ENCODE results near the gene TMEM236. TPM values are rescaled to one million over a fixed set of nuclear protein-coding genes. Genes with fewer than 3 reads are reported as not detected.

The TMEM236 gene
- total and polyA plus RNA-seq, 2 of the 4 experiments (the other 2 are of a cell fraction), result not detected

GRCh38 chr10:17819836-17820235 lies 67.8 kb downstream of the TMEM236 start:
- DNase-seq (no peak), ATAC-seq (ENCODE audit: low read depth) (no peak)
- dilution Hi-C loops (cut with HindIII; ENCODE audit: low sequenced_read_pairs, unreplicated experiment) (no loop called here), in situ Hi-C loops (cut with MboI; ENCODE audit: low sequenced_read_pairs) (no loop called here), intact Hi-C loops (cut with micrococcal nuclease) (no loop called here)
- peaks cover 20% of the 10 kb centered on the region for H3K27me3 ChIP-seq (ENCODE audit: control insufficient read depth, insufficient read depth, low read length)
- H3K79me1 ChIP-seq (ENCODE audit: low read depth in 1 of 2, low read length in 2 of 2), result no peaks in the 10 kb centered on the region
- H3K14ac ChIP-seq (replicated peaks; ENCODE audit: low read depth, low read length), result no peak overlapping the region
- H3K4me2 ChIP-seq (ENCODE audit: low read depth, low read length), result no peak overlapping the region
- BruUV-seq (replicated peaks), result no TSS peak
- no peak overlapping the region for H3K4me3 ChIP-seq (ENCODE audit: insufficient read depth, low read depth, low read length)
- no peak overlapping the region for H3K27ac ChIP-seq (ENCODE audit: insufficient read depth, low read length)
- ChIA-PET CTCF (interaction anchor here (0.7 kb wide), 1 partner anchor 19 kb away, joined by 3 read pairs; no protein-coding TSS in a partner anchor), POLR2A (ENCODE audit: unreplicated experiment) (no interaction called here)
- H4K8ac ChIP-seq (ENCODE audit: low read depth in 2 of 2, low read length in 2 of 2), result no peak overlapping the region
- no peak overlapping the region for H3K56ac ChIP-seq (ENCODE audit: extremely low read depth, insufficient read depth, low read length)
- H3K18ac ChIP-seq (ENCODE audit: low read depth, low read length), result no peak overlapping the region
- no peak overlapping the region for H3K23ac ChIP-seq (ENCODE audit: low read depth, low read length)
- no peak overlapping the region for H3K9ac ChIP-seq (ENCODE audit: low read depth, low read length)
- no peak overlapping the region for H4K91ac ChIP-seq (ENCODE audit: insufficient read depth, low read depth, low read length)
- H4K5ac ChIP-seq (ENCODE audit: low read depth, low read length), result no peak overlapping the region
- H3K36me3 ChIP-seq (ENCODE audit: control insufficient read depth, insufficient read depth, low read length), result no peaks in the 10 kb centered on the region
- no peak overlapping the region for H2BK5ac ChIP-seq (ENCODE audit: low read depth, low read length, poor library complexity, severe bottlenecking)
- no peak overlapping the region for H2BK120ac ChIP-seq (ENCODE audit: low read depth, low read length)
- no peaks in the 10 kb centered on the region for H3K9me3 ChIP-seq (ENCODE audit: control insufficient read depth, insufficient read depth, low read length)
- H3K4ac ChIP-seq (ENCODE audit: low read depth, low read length), result no peak overlapping the region
- no peaks in the 10 kb centered on the region for H3K9me1 ChIP-seq (ENCODE audit: insufficient read depth, low read length)
- no peak overlapping the region for H2BK15ac ChIP-seq (ENCODE audit: low read depth, low read length)
- H2AFZ ChIP-seq (replicated peaks; ENCODE audit: low read length, poor library complexity), result no peak overlapping the region
- H3K4me1 ChIP-seq (ENCODE audit: control insufficient read depth, insufficient read depth, low read length), result no peaks in the 10 kb centered on the region
- no peak overlapping the region for H2BK20ac ChIP-seq (ENCODE audit: low read depth, low read length)
- H4K20me1 ChIP-seq (ENCODE audit: insufficient read depth, low read length), result no peaks in the 10 kb centered on the region
- no peak for TF ChIP-seq FOS (IDR thresholded peaks at IDR 0.05; ENCODE audit: low read depth, low read length)
- no peak for TF ChIP-seq NFE2L2 (IDR thresholded peaks at IDR 0.05; ENCODE audit: low read depth, low read length)
- no peak for TF ChIP-seq SMC3 (IDR thresholded peaks at IDR 0.05; ENCODE audit: low read depth, low read length)
- no peak for TF ChIP-seq ELK1 (IDR thresholded peaks at IDR 0.05; ENCODE audit: borderline replicate concordance, low read depth, low read length)
- TF ChIP-seq USF2 (IDR thresholded peaks at IDR 0.05; ENCODE audit: low read depth, low read length), result no peak
- TF ChIP-seq POLR2A (IDR thresholded peaks at IDR 0.05; ENCODE audit: low read depth, low read length), result no peak
- TF ChIP-seq RFX5 (IDR thresholded peaks at IDR 0.05; ENCODE audit: low read depth, low read length), result no peak
- no peak for TF ChIP-seq CEBPB (IDR thresholded peaks at IDR 0.05; ENCODE audit: low read depth, low read length)
- TF ChIP-seq CTCF (conservative IDR thresholded peaks at IDR 0.05; ENCODE audit: low read depth, low read length), result no peak
- TF ChIP-seq BHLHE40 (IDR thresholded peaks at IDR 0.05; ENCODE audit: low read depth, low read length), result no peak
- no peak for TF ChIP-seq RAD21 (IDR thresholded peaks at IDR 0.05; ENCODE audit: low read length)
- no peak for TF ChIP-seq MAFK (IDR thresholded peaks at IDR 0.05; ENCODE audit: low read depth, low read length)
- 73% methylated on average over 3 of the region's 7 CpGs; no CpG with 5 or more reads in 1 of the 2 experiments for WGBS, 2 experiments (ENCODE audit: extremely low coverage in 2 of 2, insufficient read length in 1 of 2)
- no peak overlapping the region for H2AK9ac ChIP-seq (replicated peaks; ENCODE audit: low read depth, low read length, poor library complexity)
- no peak overlapping the region for H2AK5ac ChIP-seq (ENCODE audit: low read depth, low read length)
